Measurements from ENCODE around the gene FBN3.

Gene FBN3

DNA sequence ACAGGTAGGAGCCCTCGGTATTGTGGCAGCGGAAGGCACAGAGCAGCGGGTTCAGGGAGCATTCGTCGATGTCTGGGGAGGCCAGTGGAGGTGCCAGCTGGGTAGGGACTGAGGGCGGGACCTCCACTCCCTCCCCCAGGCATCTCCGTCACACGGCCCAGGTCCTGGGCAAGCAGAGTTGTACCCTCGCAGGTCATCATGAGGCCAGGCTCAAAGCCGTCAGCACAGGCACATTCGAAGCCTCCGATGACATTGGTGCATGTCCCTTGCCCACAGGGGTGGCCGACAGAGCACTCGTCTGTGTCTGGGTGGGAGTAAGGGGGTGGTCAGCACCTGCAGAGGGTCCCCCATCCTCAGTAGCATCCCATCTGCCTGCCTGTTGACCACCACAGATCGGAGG is 61.5 kb downstream of the FBN3 start:
- no peak for DNase-seq

DNA sequence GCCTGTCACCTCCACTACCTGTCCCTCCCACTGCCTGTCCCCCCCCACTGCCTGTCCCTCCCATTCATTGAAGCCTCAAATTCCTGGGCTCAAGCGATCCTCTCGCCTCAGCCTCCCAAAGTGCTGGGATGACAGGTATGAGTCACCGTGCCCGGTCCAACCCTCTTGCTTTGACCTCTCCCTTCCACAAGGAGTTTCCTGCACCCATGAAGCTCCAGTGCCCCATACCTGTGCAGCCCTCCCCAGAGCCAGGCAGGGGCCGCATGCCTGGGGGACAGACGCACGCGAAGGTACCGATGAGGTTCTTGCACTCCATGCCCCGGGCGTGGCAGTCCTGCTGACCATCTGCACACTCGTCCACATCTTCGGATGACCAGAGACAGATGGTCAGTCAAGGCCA is 62.5 kb downstream of the FBN3 start:
- no peak for DNase-seq

DNA sequence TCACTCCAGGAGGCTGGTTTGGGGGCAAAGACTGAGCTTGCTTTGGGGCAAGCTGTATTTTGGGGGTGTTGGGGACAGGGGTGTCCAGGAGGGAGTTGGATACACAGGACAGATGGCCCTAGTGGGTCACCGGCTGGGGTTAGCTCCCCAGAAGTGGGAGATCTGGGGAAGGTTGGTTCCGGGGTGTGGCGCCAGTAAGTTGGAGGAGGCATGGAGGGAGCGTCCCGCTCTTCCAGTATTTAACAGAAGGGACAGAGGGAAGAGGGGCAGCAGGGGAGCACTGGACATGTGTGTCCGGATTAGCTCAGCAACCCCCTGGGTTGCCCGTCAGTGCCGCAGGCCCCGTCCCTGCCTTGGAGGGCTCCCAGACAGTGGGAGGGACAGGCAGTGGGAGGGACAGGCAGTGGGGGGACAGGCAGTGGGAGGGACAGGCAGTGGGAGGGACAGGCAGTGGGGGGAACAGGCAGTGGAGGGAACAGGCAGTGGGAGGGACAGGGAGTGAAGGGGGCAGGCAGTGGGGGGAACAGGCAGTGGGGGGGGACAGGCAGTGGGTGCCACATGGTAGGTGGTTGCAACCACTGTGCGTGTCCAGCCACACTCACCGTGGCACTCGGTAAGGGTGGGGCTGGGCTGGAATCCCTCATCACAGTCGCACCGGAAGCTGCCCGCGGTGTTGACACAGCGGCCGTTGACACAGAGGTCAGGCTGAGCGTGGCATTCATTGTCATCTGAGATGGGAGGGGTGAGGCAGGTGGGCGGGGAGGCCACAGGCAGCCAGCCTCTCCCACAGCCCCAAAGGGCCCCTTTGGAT is 63.6 kb downstream of the FBN3 start:
- no peak for DNase-seq

DNA sequence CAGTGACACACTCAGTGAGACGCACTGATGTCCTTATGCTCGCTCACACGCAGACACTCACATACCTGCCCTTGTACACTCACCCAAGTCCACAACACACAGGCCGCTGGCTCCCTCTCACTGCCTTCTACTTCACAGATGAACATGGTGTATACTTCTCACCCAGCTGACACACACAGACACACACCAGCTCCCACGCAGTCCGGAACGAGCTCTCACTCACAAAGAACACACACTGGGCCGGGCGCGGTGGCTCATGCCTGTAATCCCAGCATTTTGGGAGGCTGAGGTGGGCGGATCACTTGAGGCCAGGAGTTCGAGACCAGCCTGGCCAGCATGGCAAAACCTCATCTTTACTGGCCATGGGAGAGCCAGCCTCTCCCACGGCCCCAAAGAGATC is 65.2 kb downstream of the FBN3 start:
- DNase-seq = no peak

DNA sequence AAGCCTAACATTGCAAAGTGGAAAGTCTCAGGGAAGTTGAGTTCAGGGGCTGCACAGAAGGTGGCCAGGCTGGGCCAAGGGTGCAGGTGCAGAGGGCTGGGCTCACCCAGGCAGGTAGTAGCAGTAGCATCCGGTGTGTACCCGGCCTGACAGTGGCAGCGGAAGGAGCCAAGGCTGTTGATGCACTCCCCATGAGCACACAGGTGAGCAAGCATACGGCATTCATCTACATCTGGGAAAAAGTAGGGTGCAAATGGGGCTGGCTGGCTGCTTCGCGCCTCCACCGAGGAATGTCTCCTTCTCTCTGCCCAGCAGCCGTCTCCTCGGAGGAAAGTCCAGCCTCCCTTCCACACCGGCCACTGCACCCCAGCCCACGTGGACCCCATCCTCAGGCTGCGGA is 66.3 kb downstream of the FBN3 start:
- no peak for DNase-seq

DNA sequence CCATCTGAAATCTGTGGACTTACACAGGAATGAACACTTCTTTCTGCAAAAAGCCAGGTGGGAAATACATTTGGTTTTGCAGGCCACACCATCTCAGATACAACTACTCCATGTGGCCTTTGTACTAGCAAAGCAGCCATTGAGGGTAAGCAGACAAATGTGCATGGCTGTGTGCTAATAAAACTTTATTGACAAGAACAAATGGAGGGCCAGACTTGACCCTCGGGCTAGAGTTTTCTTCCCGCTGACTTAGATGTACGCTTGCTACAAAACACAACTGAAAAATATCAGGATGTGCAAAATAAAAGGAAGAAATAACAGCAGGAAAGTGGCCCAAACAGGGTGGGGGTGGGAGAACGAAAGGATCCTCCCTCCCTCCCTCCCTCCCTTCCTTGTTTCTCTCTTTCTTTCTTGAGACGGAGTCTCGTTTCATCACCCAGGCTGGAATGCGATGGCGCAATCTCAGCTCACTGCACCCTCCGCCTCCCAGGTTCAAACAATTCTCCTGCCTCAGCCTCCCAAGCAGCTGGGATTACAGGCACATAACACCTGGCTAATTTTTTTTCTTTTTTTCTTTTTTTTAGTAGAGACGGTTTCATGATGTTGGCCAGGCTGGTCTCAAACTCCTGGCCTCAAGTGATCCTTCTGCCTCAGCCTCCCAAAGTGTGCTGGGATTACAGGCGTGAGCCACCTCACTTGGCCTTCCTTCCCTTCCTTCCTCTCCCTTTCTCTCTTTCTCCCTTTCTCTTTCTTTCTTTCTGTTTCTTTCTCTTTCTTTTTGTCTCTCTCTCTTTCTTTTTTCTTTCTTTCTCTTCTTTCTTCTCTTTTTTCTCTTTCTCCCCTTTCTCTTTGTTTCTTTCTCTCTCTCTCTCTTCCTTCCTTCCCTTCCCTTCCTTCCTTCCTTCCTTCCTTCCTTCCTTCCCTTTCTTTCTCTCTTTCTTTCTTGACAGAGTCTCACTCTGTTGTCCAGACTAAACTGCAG is 67.5 kb downstream of the FBN3 start:
- no peak for DNase-seq

DNA sequence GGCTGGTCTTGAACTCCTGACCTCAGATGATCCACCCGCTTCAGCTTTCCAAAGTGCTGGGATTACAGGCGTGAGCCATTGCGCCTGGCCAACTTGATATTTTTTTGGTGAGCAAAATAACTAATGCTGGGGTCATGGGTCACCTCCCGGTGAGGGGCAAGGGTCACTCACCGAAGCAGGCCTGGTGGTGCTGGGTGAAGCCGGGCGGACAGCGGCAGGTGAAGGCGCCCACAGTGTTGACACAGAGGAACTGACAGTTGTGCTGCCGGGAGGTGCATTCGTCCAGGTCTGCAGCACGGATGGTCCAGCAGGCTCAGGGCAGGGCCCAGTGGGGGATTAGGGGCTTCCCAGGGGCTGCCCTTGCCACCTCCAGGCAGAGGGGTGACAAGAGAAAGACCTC is 68.6 kb downstream of the FBN3 start:
- no peak for DNase-seq

DNA sequence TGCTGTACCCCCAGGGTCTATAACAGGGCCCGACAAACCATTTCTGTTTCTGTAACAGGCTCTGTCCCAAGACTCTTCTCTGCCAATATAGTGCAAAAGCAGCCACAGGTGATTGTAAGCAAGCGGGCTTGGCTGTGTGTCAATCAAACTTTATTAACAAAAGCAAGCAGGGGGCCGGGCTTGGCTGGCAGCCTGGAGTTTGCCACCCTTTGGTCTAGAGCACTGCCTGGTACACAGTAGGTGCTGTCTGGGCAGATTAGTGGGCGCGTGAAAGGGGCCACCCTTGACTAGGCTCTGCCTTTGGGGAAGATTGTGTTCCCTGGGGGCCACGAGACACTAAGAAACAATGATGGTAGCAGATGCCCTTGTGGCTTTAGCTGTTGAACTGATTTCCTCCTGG is 69.4 kb downstream of the FBN3 start:
- DNase-seq = no peak

DNA sequence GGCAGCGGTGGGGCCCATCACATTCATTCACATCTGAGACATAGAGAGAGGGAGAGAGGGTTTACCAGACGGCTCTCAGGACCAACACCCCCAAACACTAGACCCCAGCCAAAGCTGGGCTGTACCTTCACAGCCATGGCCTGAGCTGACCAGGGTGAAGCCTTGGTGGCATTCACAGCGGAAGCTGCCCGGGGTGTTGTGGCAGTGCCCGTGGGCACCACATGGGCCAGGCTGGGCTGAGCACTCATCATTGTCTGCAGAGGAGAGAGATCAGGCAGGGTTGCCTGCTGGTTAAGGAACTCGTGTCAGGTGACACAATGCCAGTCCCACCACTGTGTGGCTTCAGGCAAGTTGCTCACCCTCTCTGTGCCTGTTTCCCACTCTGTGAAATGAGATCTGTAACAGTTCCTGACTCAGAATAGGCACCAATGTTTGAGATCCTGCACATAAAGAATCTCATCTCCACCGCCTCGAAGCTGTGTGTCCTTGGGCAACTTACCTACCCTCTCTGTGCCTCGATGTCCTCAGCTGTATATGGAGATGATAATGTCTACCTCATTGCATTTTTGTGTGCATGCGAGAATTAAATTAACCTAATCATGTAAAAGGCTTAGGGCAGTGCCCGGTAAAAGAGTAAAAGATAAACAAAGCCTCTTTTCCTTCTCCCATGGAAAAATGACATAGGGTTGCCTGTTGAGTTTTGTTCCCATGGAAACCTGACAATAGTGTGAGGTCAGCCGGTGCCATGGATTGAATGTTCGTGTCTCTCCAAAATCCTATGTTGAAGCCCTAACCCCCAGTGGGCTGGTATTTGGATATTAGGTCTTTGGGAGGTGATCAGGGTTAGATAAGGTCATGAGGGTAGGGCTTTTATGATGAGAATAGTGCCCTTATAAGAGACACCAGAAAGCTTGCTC is 74.0 kb downstream of the FBN3 start:
- no peak for DNase-seq

DNA sequence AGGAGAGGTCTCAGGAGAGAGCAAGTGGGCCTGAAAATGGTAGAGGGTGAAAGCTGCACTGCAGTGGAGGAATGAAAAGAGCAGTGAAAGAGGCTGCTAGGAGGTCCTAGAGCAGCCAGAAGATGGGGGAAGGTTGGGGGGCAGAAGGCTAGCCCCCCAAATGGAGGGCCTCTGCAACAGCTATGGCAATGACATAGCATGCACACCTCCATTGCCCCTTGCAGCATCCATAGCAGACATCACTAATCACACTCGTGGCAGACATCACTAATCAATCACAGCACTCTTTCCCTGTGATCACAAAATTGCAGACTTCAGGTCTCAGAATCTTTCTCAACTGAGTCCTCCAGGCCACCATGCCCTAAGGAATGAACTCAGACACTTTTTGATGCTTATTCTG is 74.9 kb downstream of the FBN3 start:
- DNase-seq = no peak

DNA sequence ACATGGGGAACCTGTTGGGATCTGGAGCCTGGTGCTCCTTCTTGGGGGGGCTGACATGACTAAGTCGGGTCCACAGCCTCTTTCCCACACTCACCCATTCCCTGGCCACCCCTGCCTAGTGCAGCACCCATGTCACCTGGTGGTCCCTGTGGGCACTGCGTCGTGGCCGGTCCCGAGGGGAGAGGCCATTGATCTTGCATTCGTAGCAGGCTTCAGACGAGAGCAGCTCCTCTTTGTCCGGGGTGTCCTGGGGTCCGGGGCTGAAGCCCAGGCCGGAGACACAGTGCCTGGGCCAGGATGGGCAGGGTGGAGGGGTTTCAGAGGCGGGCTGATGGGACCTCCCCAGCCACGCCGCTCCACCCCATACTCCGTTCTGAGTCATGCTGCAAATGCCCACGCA is 77.5 kb downstream of the FBN3 start:
- DNase-seq = no peak

DNA sequence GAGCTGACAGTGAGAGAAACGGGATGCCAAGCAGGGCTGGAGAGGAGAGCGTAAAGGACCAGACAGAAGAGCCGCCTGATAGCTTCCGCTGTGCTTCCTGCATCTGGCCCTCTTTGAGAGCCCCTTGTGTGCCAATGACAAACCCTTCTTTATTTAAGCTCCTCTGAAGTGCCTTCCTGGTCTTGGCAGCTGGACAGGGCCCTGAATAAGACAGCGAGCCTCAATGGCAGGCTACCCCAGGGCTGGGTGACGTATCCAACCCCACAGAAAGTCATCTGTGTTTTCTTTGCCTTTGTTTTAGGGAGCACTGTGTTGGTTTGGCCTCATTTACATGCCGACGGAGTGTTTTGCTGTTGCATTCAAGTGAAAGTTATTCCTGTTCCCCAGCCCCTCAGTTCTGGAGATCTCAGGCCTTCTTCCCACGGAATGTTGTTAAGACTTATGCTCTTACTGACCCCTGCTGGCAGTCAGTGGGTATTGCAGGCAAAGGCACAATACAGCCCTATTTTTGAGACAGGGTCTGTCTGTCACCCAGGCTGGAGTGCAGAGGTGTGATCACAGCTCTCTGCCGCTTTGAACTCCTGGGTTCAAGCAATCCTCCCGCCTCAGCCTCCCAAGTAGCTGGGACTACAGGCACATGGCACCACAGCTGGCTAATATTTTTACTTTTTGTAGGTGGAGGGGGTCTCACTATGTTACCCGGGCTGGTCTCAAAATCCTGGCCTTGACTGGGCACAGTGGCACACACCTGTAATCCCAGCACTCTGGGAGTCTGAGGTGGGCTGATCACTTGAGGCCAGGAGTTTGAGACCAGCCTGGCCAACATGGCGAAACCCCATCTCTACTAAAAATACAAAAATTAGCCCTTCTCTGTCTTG is 80.1 kb downstream of the FBN3 start:
- DNase-seq = no peak

DNA sequence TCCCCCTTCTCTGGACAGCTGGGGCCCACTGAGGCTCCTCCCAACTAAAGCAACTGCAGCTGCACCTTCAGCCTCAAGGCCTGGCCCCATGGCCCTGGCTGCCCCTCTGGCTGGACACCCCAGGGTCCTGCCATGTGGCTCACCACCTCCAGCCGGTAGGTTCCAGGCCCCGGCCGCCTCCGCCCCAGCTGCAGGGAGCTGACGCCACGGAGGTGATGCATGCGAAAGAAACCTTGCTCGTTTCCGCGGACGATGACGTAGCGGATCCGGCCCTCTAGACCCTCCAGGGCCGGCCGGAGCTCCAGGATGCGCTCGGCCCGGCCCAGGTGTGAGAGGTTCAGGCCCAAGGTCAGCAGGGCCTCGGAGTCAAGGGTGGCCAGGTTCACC is 83.5 kb downstream of the FBN3 start:
- DNase-seq = no peak

DNA sequence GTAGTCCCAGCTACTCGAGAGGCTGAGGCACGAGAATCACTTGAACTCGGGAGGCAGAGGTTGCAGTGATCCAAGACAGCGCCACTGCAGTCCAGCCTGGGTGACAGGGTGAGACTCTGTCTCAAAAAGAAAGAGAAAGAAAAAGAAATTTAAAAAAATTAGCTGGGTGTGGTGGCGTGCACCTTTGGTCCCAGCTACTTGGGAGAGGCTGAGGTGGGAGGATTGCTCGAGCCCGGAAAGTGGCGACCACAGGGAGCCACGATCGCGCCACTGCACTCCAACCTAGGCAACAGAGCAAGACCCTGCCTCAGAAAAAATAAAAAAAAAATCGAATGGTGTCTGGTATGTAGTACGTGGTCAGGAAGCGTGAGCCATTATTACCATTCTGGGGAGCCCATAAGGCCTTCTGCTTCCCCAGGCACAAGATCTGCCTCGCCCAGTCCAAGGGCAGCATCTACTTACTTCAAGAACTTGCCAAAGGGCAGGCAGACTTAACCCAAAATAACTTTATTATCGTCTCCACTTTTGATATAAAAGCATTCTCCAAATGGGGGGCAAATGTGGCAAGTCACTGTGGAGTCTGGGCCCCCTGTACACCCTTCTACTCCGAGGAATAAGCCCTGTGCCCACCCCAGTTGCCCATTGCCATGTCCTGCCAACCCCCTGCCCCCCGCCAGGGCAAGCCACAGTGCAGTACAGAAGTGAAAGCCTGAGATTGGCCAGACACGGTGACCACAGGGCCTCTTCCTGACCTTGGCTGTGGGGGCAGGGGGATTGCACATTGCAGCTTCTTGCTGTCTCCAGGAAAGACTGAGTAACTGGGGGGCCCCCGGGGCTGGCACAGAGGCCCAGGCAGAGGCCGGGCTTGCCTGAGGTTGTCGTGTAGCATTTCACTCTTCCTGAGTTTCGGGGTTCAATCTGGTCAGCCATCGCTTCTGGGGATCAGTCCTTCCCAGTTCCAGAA is 84.2 kb downstream of the FBN3 start:
- no peak for DNase-seq

DNA sequence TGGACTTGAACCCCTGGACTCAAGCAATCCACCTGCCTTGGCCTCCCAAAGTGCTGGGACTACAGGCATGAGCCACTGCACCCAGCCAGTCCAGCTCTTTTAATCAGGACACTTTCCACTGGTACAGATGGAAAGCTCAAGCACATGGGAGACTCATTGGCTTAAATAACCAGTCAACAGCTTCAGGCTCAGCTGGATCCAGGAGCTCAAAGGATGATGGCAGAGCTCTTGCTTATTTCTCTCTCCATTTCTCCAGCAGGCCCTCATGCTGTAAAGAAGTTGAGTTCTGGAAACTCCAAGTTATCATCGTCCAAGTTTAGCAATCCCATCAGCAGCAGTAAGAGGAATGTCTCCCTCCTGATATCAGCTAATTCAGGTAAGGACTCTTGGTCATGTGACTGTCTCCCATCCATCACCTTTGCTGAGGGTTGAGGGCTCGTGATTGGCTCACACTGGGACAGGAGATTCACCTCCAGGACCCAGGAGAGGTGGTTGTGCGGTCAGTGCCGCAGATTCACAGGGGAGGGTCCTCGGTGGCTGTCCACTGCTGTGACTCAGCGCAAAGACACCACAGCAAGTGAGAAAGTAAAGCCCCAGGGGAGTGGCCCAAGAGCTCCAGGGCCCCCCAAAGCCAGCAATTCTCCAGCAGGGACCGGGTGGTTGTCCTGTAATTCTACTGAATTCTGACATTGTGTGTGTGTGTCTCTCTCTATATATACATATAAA is 91.7 kb downstream of the FBN3 start:
- DNase-seq = no peak

DNA sequence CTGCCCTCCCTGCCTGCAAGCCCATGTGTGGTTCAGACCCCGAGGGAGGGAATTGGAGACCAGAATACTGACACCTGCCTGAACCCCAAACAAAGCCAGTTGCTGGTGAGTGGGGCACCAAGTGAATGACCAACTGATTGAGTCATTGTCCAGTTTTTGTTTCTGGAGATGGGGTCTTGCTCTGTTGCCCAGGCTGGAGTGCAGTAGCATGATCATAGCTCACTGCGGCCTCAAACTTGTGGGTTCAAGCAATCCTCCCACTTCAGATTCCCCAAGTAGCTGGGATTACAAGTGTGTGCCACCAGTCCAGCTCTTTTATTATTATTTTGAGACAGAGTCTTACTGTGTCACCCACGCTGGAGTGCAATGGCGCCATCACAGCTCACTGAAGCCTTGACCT is 92.9 kb downstream of the FBN3 start:
- no peak for DNase-seq

DNA sequence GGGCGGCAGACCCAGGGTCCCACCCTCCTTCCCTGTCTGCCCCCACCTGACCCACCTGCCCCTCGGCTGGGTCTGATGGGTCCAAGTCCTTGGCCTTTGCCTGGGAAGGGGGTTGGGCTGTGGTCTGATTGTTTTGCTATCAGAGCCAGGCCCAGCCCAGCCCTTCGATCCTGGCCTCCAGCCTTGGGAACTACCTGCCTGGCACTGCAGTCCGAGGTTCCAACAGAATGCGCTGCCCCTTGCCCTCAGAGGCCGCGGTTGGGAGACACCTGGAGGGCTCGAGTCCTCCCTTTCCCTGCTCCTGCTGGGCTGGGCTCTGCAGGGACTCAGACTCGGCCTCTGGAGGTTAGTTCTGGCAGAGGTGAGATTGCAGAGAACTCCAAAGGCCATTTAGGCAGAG is 95.2 kb downstream of the FBN3 start:
- no peak for DNase-seq

DNA sequence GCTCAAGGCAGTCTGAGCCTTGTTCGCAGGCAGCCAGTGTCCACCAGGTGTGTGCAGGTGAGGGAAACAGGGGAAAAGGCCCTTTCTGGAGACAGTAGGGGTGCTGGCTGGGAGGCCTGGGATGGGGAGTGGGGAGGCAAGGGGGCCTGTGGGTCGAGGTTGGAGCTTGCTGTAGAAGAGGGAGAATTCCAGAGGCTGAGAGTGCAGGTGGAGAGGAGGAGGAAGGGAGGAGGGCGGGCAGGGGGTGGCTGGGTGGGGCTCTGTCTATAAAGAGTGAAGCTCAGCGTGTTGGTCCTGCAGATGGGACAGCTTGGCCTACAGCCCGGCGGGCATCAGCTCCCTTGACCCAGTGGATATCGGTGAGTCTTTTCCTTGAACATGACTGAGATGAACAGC is 96.9 kb downstream of the FBN3 start, which contains the start of gene CCL25:
Gene CCL25 (plus strand): TSS at position 297 of the 396 bp plus-strand sequence. CDS start 290 bp downstream, outside the sequence.
- DNase-seq = no peak

DNA sequence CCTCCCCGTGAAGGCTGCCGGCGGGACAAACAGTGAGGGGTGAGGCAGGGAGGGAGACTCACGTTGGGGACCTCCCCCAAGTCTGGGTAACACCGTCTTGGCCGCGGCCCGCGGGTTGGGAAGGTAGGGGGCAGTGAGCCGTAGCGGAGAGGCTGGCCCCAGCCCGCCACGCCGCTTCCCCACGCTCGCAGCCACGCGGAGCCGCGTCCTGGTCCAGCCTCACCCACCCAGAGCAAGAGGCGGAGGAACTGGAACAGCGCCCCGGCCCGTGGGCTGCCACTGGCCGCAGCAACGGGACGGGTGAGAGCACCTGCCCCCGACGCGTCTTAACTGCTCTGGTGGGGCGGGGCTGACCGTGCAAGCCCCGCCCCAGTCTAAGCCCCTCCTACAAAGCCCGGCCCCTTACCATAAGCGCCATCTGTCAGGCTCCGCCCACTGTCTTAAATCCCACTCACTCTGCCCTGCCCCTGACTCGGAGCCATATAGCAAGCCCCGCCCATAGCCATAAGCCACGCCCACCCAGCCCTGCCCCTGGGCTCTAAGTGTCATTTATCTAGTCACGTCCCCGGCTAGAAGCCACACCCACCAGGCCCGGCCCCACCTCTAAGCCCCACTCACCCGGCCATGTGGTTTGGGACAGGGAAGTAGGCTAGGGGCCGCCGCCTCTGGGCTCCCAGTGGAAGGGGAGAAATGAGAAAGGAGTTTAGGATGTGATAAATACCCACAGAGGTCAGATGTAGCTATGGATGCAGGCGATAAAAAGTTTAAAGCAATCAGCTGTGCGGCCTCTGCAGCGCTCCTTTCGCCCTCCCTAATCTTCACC is 98.9 kb downstream of the FBN3 start:
- DNase-seq = peak; percentile 85
